Endothelial cell of umbilical vein (primary cell): ENCODE results near the gene C1orf159.

Experiments used
- EZH2 ChIP-seq: IDR thresholded peaks from 2 replicates; pipeline ENCODE4 v1.6.1; 2012; ENCODE audit warnings: borderline replicate concordance, low read depth, mild to moderate bottlenecking, moderate library complexity, low read length, inconsistent platforms; ENCODE audit not compliant: severe bottlenecking
- FOS ChIP-seq: IDR thresholded peaks from 2 replicates; pipeline ENCODE4 v1.6.1; 2011; ENCODE audit warnings: mild to moderate bottlenecking, low read length, moderate library complexity, borderline replicate concordance; ENCODE audit not compliant: insufficient read depth
- JUN ChIP-seq: IDR thresholded peaks from 2 replicates; pipeline ENCODE4 v1.6.1; 2011; ENCODE audit warnings: borderline replicate concordance, low read depth; ENCODE audit not compliant: insufficient read length, insufficient read depth
- POLR2A ChIP-seq: IDR thresholded peaks from 2 replicates; pipeline ENCODE4 v1.6.1; 2012; ENCODE audit warnings: low read depth, mild to moderate bottlenecking, control low read depth, low read length
- TF ChIP-seq, protein P1 (sequence below): IDR thresholded peaks from 2 replicates; pipeline ENCODE4 v1.6.1; 2011; ENCODE audit not compliant: insufficient read depth, insufficient read length
- TF ChIP-seq, protein P2 (sequence below), 2 donors: IDR thresholded peaks; 1 replicate in 1 of 2; 2 replicates in 1 of 2; pipeline ENCODE4 v1.5.1; 2011; ENCODE audit warnings: low read length in 2 of 2, mild to moderate bottlenecking in 2 of 2, moderate library complexity in 2 of 2, control low read depth in 1 of 2, inconsistent platforms in 1 of 2, low read depth in 1 of 2; ENCODE audit not compliant: insufficient read depth in 1 of 2; ENCODE audit errors: extremely low read depth in 1 of 2

DNA sequence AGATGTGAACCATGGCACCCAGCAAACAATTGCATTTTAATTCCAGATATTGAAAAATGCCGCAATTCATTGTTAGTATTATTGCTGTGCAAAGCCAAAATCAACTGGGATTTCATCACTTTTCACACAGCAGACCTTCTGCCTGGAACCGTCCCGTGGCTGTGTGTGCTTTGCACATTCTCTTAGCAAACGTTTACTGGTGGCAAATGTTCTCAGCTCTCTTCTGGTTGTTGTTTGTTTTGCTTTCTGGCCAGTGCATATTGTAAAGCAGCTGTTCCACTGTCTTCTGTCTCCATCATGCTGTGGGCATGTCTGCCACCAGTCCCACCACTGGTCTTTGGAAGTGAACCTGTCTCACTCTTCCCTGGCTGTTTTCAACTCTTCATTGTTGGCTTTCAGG lies 38.0 kb upstream of the C1orf159 start:
- TF ChIP-seq, protein P1, sequence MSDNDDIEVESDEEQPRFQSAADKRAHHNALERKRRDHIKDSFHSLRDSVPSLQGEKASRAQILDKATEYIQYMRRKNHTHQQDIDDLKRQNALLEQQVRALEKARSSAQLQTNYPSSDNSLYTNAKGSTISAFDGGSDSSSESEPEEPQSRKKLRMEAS = no peak
- TF ChIP-seq, protein P2, sequence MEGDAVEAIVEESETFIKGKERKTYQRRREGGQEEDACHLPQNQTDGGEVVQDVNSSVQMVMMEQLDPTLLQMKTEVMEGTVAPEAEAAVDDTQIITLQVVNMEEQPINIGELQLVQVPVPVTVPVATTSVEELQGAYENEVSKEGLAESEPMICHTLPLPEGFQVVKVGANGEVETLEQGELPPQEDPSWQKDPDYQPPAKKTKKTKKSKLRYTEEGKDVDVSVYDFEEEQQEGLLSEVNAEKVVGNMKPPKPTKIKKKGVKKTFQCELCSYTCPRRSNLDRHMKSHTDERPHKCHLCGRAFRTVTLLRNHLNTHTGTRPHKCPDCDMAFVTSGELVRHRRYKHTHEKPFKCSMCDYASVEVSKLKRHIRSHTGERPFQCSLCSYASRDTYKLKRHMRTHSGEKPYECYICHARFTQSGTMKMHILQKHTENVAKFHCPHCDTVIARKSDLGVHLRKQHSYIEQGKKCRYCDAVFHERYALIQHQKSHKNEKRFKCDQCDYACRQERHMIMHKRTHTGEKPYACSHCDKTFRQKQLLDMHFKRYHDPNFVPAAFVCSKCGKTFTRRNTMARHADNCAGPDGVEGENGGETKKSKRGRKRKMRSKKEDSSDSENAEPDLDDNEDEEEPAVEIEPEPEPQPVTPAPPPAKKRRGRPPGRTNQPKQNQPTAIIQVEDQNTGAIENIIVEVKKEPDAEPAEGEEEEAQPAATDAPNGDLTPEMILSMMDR (IDR thresholded peaks at IDR 0.05; ENCODE audit: extremely low read depth in 1 of 2, insufficient read depth in 1 of 2, low read depth in 1 of 2, low read length in 2 of 2) = no peak
- TF ChIP-seq EZH2 (no peak), JUN (no peak), POLR2A (no peak), FOS (no peak)
